ENCODE measurements around the gene ITSN2. TPM values are rescaled to one million over a fixed set of nuclear protein-coding genes. Genes with fewer than 3 reads are reported as not detected.

The ITSN2 gene
- polyA plus RNA-seq, 3 donors = 26.0 to 91.1 (median 40.4) TPM

DNA sequence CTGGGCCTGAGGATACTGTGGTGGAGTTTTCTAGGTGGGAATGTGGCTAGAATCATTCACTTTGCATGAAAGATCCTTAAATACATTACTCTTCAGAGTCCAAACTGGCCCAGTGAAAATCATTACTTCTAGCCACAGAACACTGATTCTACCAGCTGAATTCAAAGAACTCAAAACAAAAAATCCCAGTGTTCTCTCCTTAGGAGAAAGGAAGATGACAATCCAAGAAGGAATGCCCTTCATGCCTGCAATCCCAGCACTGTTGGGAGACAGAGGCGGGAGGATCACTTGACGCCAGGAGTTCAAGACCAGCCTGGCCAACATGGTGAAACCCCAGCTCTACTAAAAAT, 150.3 kb downstream of the ITSN2 start:
- Histone ChIP-seq H3K4me2 (replicated peaks; ENCODE audit: extremely low read depth, low read length, poor library complexity, severe bottlenecking) (no peak overlapping the region), H3K27me3 (ENCODE audit: control insufficient read depth in 2 of 2, insufficient read depth in 2 of 2, low read length in 2 of 2) (no peaks in the 10 kb centered on the region), H4K20me1 (ENCODE audit: insufficient read depth, low read length) (no peaks in the 10 kb centered on the region), H3K9ac (ENCODE audit: insufficient read depth, low read length, poor library complexity, severe bottlenecking) (no peak overlapping the region), H3K79me2 (ENCODE audit: insufficient read depth, low read length) (no peaks in the 10 kb centered on the region), H3K4me1 (ENCODE audit: control insufficient read depth in 1 of 2, insufficient read depth in 2 of 2, low read length in 2 of 2) (no peaks in the 10 kb centered on the region), H3K36me3 (replicated peaks in 1 of 2; ENCODE audit: control insufficient read depth in 1 of 2, insufficient read depth in 2 of 2, low read length in 2 of 2) (peaks cover 93 to 100% of the 10 kb centered on the region in 2 donors), H3K9me3 (replicated peaks in 1 of 2; ENCODE audit: control insufficient read depth in 1 of 2, insufficient read depth in 1 of 2, low read length in 2 of 2) (no peaks in the 10 kb centered on the region), H3K4me3 (replicated peaks in 1 of 3; ENCODE audit: low read depth in 2 of 3, low read length in 3 of 3) (no peak overlapping the region), H3K27ac (ENCODE audit: low read depth in 1 of 2, low read length in 2 of 2) (no peak overlapping the region), H2AFZ (ENCODE audit: insufficient read depth, low read depth, low read length, poor library complexity, severe bottlenecking) (no peak overlapping the region)
- Mint-ChIP-seq H3K36me3 (peaks cover 91 to 95% of the 10 kb centered on the region in 2 donors), H3K4me3 (no peak overlapping the region), H3K9me3 (no peaks in the 10 kb centered on the region), H3K27ac (peak overlapping the region in 6 of 7 donors; percentile 11 to 74 (median 52)), H3K27me3 (ENCODE audit: low read depth in 3 of 3) (peaks cover 0 to 3% (median 0%) of the 10 kb centered on the region in 3 donors), H3K4me1 (peaks cover 6% of the 10 kb centered on the region)
- intact Hi-C loops (cut with micrococcal nuclease) = no loop called here
- TF ChIP-seq, protein P1, sequence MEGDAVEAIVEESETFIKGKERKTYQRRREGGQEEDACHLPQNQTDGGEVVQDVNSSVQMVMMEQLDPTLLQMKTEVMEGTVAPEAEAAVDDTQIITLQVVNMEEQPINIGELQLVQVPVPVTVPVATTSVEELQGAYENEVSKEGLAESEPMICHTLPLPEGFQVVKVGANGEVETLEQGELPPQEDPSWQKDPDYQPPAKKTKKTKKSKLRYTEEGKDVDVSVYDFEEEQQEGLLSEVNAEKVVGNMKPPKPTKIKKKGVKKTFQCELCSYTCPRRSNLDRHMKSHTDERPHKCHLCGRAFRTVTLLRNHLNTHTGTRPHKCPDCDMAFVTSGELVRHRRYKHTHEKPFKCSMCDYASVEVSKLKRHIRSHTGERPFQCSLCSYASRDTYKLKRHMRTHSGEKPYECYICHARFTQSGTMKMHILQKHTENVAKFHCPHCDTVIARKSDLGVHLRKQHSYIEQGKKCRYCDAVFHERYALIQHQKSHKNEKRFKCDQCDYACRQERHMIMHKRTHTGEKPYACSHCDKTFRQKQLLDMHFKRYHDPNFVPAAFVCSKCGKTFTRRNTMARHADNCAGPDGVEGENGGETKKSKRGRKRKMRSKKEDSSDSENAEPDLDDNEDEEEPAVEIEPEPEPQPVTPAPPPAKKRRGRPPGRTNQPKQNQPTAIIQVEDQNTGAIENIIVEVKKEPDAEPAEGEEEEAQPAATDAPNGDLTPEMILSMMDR (IDR thresholded peaks at IDR 0.05) = no peak
- 100% methylated on average over 1 of the region's 2 CpGs for WGBS (ENCODE audit: insufficient coverage)
- no peak for DNase-seq

- intact Hi-C loops (cut with micrococcal nuclease) = no loop called here
- 93% methylated on average over 14 of the region's 17 CpGs for WGBS (ENCODE audit: insufficient coverage)
- no peak overlapping the region for H3K4me3 ChIP-seq (replicated peaks in 1 of 3; ENCODE audit: low read depth in 2 of 3, low read length in 3 of 3)
- Mint-ChIP-seq H3K9me3 (no peaks in the 10 kb centered on the region), H3K36me3 (peaks cover 90 to 95% of the 10 kb centered on the region in 2 donors), H3K27ac (peak overlapping the region in 6 of 7 donors; percentile 11 to 74 (median 52)), H3K4me3 (no peak overlapping the region), H3K27me3 (ENCODE audit: low read depth in 3 of 3) (peaks cover 0 to 3% (median 0%) of the 10 kb centered on the region in 3 donors), H3K4me1 (peaks cover 6% of the 10 kb centered on the region)
- no peaks in the 10 kb centered on the region for H3K27me3 ChIP-seq (ENCODE audit: control insufficient read depth in 2 of 2, insufficient read depth in 2 of 2, low read length in 2 of 2)
- TF ChIP-seq, protein P1 (IDR thresholded peaks at IDR 0.05) = no peak
- H3K79me2 ChIP-seq (ENCODE audit: insufficient read depth, low read length) = no peaks in the 10 kb centered on the region
- H3K27ac ChIP-seq (ENCODE audit: low read depth in 1 of 2, low read length in 2 of 2) = no peak overlapping the region
- H3K36me3 ChIP-seq (replicated peaks in 1 of 2; ENCODE audit: control insufficient read depth in 1 of 2, insufficient read depth in 2 of 2, low read length in 2 of 2) = peaks cover 94 to 100% of the 10 kb centered on the region in 2 donors
- H3K4me1 ChIP-seq (ENCODE audit: control insufficient read depth in 1 of 2, insufficient read depth in 2 of 2, low read length in 2 of 2) = no peaks in the 10 kb centered on the region
- H3K4me2 ChIP-seq (replicated peaks; ENCODE audit: extremely low read depth, low read length, poor library complexity, severe bottlenecking) = no peak overlapping the region
- no peak overlapping the region for H2AFZ ChIP-seq (ENCODE audit: insufficient read depth, low read depth, low read length, poor library complexity, severe bottlenecking)
- no peaks in the 10 kb centered on the region for H3K9me3 ChIP-seq (replicated peaks in 1 of 2; ENCODE audit: control insufficient read depth in 1 of 2, insufficient read depth in 1 of 2, low read length in 2 of 2)
- no peak for DNase-seq
- H4K20me1 ChIP-seq (ENCODE audit: insufficient read depth, low read length) = no peaks in the 10 kb centered on the region
- no peak overlapping the region for H3K9ac ChIP-seq (ENCODE audit: insufficient read depth, low read length, poor library complexity, severe bottlenecking)
Observed at GRCh38 chr2:24209389-24210105, 150.8 kb downstream of the ITSN2 start.
